HCT116 (cell line): ENCODE measurements around the gene DDX39A. TPM values are rescaled to one million over a fixed set of nuclear protein-coding genes. Genes with fewer than 3 reads are reported as not detected.

Source experiments
- total RNA-seq: library from RNA; stranded (reverse); gene quantifications from one replicate; pipeline ENCODE4 v1.2.1, GENCODE V29; 2021; ENCODE audit not compliant: unreplicated experiment

DDX39A gene
- total RNA-seq, 1 experiment from 2014 or later = 152 TPM

Other genes with a start within 250 kb of the DDX39A start
- 88.6 TPM for gene ADGRL1, start 213.2 kb downstream of the DDX39A start, total RNA-seq
- 98.1 TPM for gene ADGRE5, start 37.9 kb downstream of the DDX39A start, total RNA-seq
- gene PKN1, start 14.0 kb upstream of the DDX39A start, total RNA-seq = 248 TPM
- 1.1 TPM for gene PTGER1, start 56.0 kb upstream of the DDX39A start, total RNA-seq
- gene GIPC1, start 76.8 kb upstream of the DDX39A start, total RNA-seq = 103 TPM
- 175 TPM for gene DNAJB1, start 99.1 kb upstream of the DDX39A start, total RNA-seq
- gene TECR, start 110.3 kb upstream of the DDX39A start, total RNA-seq = 232 TPM
- 167 TPM for gene NDUFB7, start 152.7 kb upstream of the DDX39A start, total RNA-seq
- not detected for gene CLEC17A, start 163.7 kb upstream of the DDX39A start, total RNA-seq